MM.1S (cell line): Measurements from ENCODE around the gene CCDC158.

Experiments
- EZH2 ChIP-seq: fragments of 300-600 bp; sonication (generic); optimal IDR thresholded peaks from 2 replicates; pipeline ENCODE3; 2017; ENCODE audit warnings: low read depth, mild to moderate bottlenecking, antibody characterized with exemption, low read length, mixed read lengths
- EZH2phosphoT487 ChIP-seq: fragments of 300-600 bp; sonication (generic); IDR thresholded peaks from 2 replicates; pipeline ENCODE4 v1.6.1; 2018; ENCODE audit warnings: antibody characterized with exemption, low read length
- TF ChIP-seq, protein P1 (sequence below): fragments of 300-600 bp; sonication (generic); IDR thresholded peaks from 2 replicates; pipeline ENCODE4 v1.5.1; 2016; ENCODE audit warnings: antibody characterized with exemption, low read length, mixed read lengths

GRCh38 chr4:76342191-76342590 lies 78.8 kb downstream of the CCDC158 start:
- TF ChIP-seq, protein P1, sequence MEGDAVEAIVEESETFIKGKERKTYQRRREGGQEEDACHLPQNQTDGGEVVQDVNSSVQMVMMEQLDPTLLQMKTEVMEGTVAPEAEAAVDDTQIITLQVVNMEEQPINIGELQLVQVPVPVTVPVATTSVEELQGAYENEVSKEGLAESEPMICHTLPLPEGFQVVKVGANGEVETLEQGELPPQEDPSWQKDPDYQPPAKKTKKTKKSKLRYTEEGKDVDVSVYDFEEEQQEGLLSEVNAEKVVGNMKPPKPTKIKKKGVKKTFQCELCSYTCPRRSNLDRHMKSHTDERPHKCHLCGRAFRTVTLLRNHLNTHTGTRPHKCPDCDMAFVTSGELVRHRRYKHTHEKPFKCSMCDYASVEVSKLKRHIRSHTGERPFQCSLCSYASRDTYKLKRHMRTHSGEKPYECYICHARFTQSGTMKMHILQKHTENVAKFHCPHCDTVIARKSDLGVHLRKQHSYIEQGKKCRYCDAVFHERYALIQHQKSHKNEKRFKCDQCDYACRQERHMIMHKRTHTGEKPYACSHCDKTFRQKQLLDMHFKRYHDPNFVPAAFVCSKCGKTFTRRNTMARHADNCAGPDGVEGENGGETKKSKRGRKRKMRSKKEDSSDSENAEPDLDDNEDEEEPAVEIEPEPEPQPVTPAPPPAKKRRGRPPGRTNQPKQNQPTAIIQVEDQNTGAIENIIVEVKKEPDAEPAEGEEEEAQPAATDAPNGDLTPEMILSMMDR = no peak
- TF ChIP-seq EZH2phosphoT487 (no peak), EZH2 (no peak)
